HCT116 (cell line): ENCODE data around the gene LGALS12. TPM values are rescaled to one million over a fixed set of nuclear protein-coding genes. Genes with fewer than 3 reads are reported as not detected.

Experiments used
- ATAC-seq: fragments of 200-7000 bp; cut with Tn5 transposase; 2 replicates; pipeline ENCODE4 v1.9.1; 2020; ENCODE audit warnings: mild to moderate bottlenecking, moderate library complexity
- BruUV-seq: library from RNA; stranded (reverse); fragments of 400-500 nt; replicated peaks from 2 replicates; lab custom pipeline; 2021; lab: Mats Ljungman, UMichigan
- CTCF ChIA-PET: fragments of 300-600 bp; sonication (Branson Sonifier 250); formaldehyde crosslinking; loops from one replicate; lab custom pipeline; 2021; ENCODE audit warnings: antibody characterized with exemption; lab: Charles Lee
- POLR2A ChIA-PET: fragments of 300-600, 350-600 bp; sonication (Branson Sonifier 250); formaldehyde crosslinking; loops from one replicate; lab custom pipeline; 2021; ENCODE audit warnings: antibody characterized with exemption; lab: Charles Lee
- RAD21 ChIA-PET, 2 experiments: fragments of 300-600 bp; sonication (Branson Sonifier 250); formaldehyde crosslinking; loops; one replicate each; lab custom pipeline; 2023; ENCODE audit warnings: low total read pairs in 2 of 2; ENCODE audit not compliant: uncharacterized antibody in 2 of 2, unreplicated experiment in 2 of 2, low non-redundant PET in 1 of 2; lab: Charles Lee
- DNase-seq: peaks from one replicate; pipeline ENCODE4 v3.0.0-alpha.2; 2010; ENCODE audit warnings: low read depth, low spot score
- H2AFZ ChIP-seq: fragments of 200-600 bp; shearing (Covaris generic), sonication (generic); 2 replicates; pipeline ENCODE4 v1.6.1; 2017; ENCODE audit warnings: low read depth, mixed run types, mixed read lengths, antibody characterized with exemption, low read length; ENCODE audit not compliant: poor library complexity, severe bottlenecking
- H3K27ac ChIP-seq: 2 replicates; pipeline ENCODE4 v1.5.1; 2012; ENCODE audit warnings: low read depth, low read length
- H3K27me3 ChIP-seq: fragments of 200-600 bp; sonication (generic); 2 replicates; pipeline ENCODE4 v1.6.1; 2016; ENCODE audit warnings: mixed run types, low read length, mixed read lengths; ENCODE audit not compliant: insufficient read depth
- H3K36me3 ChIP-seq, 2 experiments: fragments of 200-500 bp in 1 of 2; fragments of 200-600 bp in 1 of 2; sonication (Bioruptor generic) in 1 of 2; sonication (generic) in 1 of 2; 2 replicates each; pipeline versions ENCODE4 v1.5.1 to v1.6.1; 2014 to 2016; ENCODE audit warnings: low read length in 2 of 2, inconsistent platforms in 1 of 2, mixed read lengths in 1 of 2, mixed run types in 1 of 2; ENCODE audit not compliant: insufficient read depth in 2 of 2, control insufficient read depth in 1 of 2
- H3K4me1 ChIP-seq, 2 experiments: fragments of 200-600 bp in 1 of 2; sonication (generic) in 1 of 2; 2 replicates each; pipeline versions ENCODE4 v1.5.1 to v1.6.1; 2012 to 2017; ENCODE audit warnings: low read length in 2 of 2, inconsistent platforms in 1 of 2, mild to moderate bottlenecking in 1 of 2, mixed read lengths in 1 of 2, mixed run types in 1 of 2, moderate library complexity in 1 of 2; ENCODE audit not compliant: insufficient read depth in 2 of 2, control insufficient read depth in 1 of 2
- H3K4me2 ChIP-seq: fragments of 200-600 bp; sonication (generic); 2 replicates; pipeline ENCODE4 v1.6.1; 2017; ENCODE audit warnings: mixed run types, low read length, mixed read lengths
- H3K4me3 ChIP-seq, 2 experiments: fragments of 200-600 bp in 1 of 2; sonication (generic) in 1 of 2; replicated peaks in 1 of 2; 2 replicates each; pipeline ENCODE4 v1.5.1; 2011 to 2016; ENCODE audit warnings: low read length in 2 of 2, control low read depth in 1 of 2, low read depth in 1 of 2, mild to moderate bottlenecking in 1 of 2, mixed read lengths in 1 of 2, mixed run types in 1 of 2
- H3K79me2 ChIP-seq: fragments of 200-600 bp; sonication (generic); 2 replicates; pipeline ENCODE4 v1.6.1; 2017; ENCODE audit warnings: mild to moderate bottlenecking, mixed run types, low read length, moderate library complexity, mixed read lengths; ENCODE audit not compliant: insufficient read depth
- H3K9ac ChIP-seq: fragments of 200-600 bp; sonication (generic); 2 replicates; pipeline ENCODE4 v1.6.1; 2016; ENCODE audit warnings: low read length, mixed read lengths
- H3K9me2 ChIP-seq: fragments of 200-600 bp; sonication (generic), shearing (Covaris generic); 2 replicates; pipeline ENCODE4 v1.6.1; 2017; ENCODE audit warnings: mixed run types, mild to moderate bottlenecking, moderate library complexity; ENCODE audit not compliant: insufficient read depth
- H3K9me3 ChIP-seq, 2 experiments: fragments of 200-500 bp in 1 of 2; fragments of 200-600 bp in 1 of 2; sonication (Bioruptor generic) in 1 of 2; sonication (generic) in 1 of 2; 2 replicates each; pipeline ENCODE4 v1.6.1; 2014 to 2017; ENCODE audit warnings: low read length in 2 of 2, mixed read lengths in 2 of 2, inconsistent platforms in 1 of 2, low read depth in 1 of 2, mild to moderate bottlenecking in 1 of 2, mixed run types in 1 of 2, moderate library complexity in 1 of 2; ENCODE audit not compliant: control insufficient read depth in 1 of 2, insufficient read depth in 1 of 2
- H4K20me1 ChIP-seq: fragments of 200-600 bp; sonication (generic), shearing (Covaris generic); 2 replicates; pipeline ENCODE4 v1.6.1; 2017; ENCODE audit warnings: mixed run types, mild to moderate bottlenecking, moderate library complexity; ENCODE audit not compliant: insufficient read depth
- ATF3 ChIP-seq: IDR thresholded peaks from 2 replicates; pipeline ENCODE4 v1.6.1; 2012
- CBX3 ChIP-seq: IDR thresholded peaks from 2 replicates; pipeline ENCODE4 v1.6.1; 2012; ENCODE audit warnings: low read depth
- CEBPB ChIP-seq: IDR thresholded peaks from 2 replicates; pipeline ENCODE4 v1.6.1; 2012; ENCODE audit warnings: low read depth
- EZH2 ChIP-seq: fragments of 200-600 bp; sonication (generic); IDR thresholded peaks from 2 replicates; pipeline ENCODE4 v1.6.1; 2017; ENCODE audit warnings: antibody characterized with exemption, mixed run types
- FOSL1 ChIP-seq: IDR thresholded peaks from 2 replicates; pipeline ENCODE4 v1.6.1; 2012; ENCODE audit warnings: low read depth
- JUND ChIP-seq: IDR thresholded peaks from 2 replicates; pipeline ENCODE4 v1.6.1; 2012
- POLR2A ChIP-seq: IDR thresholded peaks from 2 replicates; pipeline ENCODE4 v1.7.0; 2011; ENCODE audit warnings: borderline replicate concordance; ENCODE audit not compliant: insufficient read depth, insufficient read length; ENCODE audit errors: extremely low read depth
- RAD21 ChIP-seq: IDR thresholded peaks from 2 replicates; pipeline ENCODE4 v1.6.1; 2012; ENCODE audit warnings: low read depth, mild to moderate bottlenecking
- REST ChIP-seq: IDR thresholded peaks from 2 replicates; pipeline ENCODE4 v1.6.1; 2012; ENCODE audit warnings: low read depth
- ZBTB33 ChIP-seq: IDR thresholded peaks from 2 replicates; pipeline ENCODE4 v1.6.1; 2011; ENCODE audit warnings: mild to moderate bottlenecking, low read length, moderate library complexity; ENCODE audit not compliant: insufficient replicate concordance; ENCODE audit errors: extremely low read depth
- intact Hi-C: fragments of 100-400 bp; cut with micrococcal nuclease; formaldehyde crosslinking; loops from 2 replicates; pipeline ENCODE4 v1.10.0; 2022
- total RNA-seq: library from RNA; stranded (reverse); gene quantifications from one replicate; pipeline ENCODE4 v1.2.1, GENCODE V29; 2021; ENCODE audit not compliant: unreplicated experiment

Gene LGALS12
- total RNA-seq, 1 experiment from 2014 or later, result not detected

- Histone ChIP-seq H3K4me3 (no peak overlapping the region), H3K36me3 (no peaks in the 10 kb centered on the region), H4K20me1 (no peaks in the 10 kb centered on the region), H3K9me2 (no peaks in the 10 kb centered on the region), H3K4me1 (no peaks in the 10 kb centered on the region), H2AFZ (no peak overlapping the region), H3K79me2 (no peaks in the 10 kb centered on the region), H3K4me2 (no peak overlapping the region), H3K9ac (no peak overlapping the region), H3K27me3 (no peaks in the 10 kb centered on the region), H3K27ac (no peak overlapping the region), H3K9me3 (peaks cover 10 to 15% of the 10 kb centered on the region in 2 experiments; a peak in 3 of 4 replicates)
- no TSS peak for BruUV-seq
- ChIA-PET CTCF (no interaction called here), RAD21 (no interaction called here), POLR2A (no interaction called here)
- TF ChIP-seq RAD21 (no peak), EZH2 (no peak), CBX3 (peak; percentile 52; the same call in 1 of the 2 replicates), JUND (no peak)
- intact Hi-C loops, result loop anchor here (10.0 kb wide), 1 partner anchor 1215 kb away; no protein-coding TSS in a partner anchor
- DNase-seq (no peak), ATAC-seq (no peak)
Observed at GRCh38 chr11:63499874-63500273, 6.0 kb upstream of the LGALS12 start.

DNA sequence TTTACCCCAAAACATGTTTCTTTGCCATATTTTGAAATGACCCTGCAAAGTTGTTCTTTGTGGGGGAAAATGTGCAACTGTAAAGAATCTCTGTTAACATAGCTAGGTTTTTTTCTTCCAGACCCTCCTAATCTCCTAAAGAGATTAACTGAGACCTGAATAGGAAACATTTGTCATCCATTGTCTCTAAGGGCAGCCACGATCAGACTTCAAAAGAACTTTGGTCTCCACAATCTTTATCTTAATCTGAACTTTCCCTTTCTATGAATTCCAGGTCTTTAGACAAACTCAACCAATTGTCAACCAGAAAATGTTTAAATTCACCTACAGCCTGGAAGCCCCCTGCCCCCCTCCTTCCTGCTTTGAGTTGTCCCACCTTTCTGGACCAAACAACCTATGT is 4.6 kb upstream of the LGALS12 start:
- Histone ChIP-seq H3K9me3 (peaks cover 10 to 15% of the 10 kb centered on the region in 2 experiments; a peak in 3 of 4 replicates), H3K79me2 (no peaks in the 10 kb centered on the region), H3K9ac (no peak overlapping the region), H2AFZ (no peak overlapping the region), H3K9me2 (no peaks in the 10 kb centered on the region), H3K4me2 (no peak overlapping the region), H3K36me3 (no peaks in the 10 kb centered on the region), H3K27ac (no peak overlapping the region)
- CTCF ChIA-PET, result no interaction called here
- BruUV-seq, result no TSS peak
- intact Hi-C loops, result loop anchor here (10.0 kb wide), 1 partner anchor 1214 kb away; no protein-coding TSS in a partner anchor
- POLR2A ChIA-PET, result no interaction called here
- TF ChIP-seq FOSL1, result no peak
- TF ChIP-seq POLR2A, result no peak
- no peak for TF ChIP-seq ZBTB33
- TF ChIP-seq EZH2, result no peak
- TF ChIP-seq CEBPB, result no peak
- no peak for TF ChIP-seq ATF3
- no peak for TF ChIP-seq REST
- no peak for TF ChIP-seq CBX3
- TF ChIP-seq RAD21, result no peak
- TF ChIP-seq, all 23 proteins: peak for 0
- Histone ChIP-seq H4K20me1 (no peaks in the 10 kb centered on the region), H3K4me3 (no peak overlapping the region), H3K4me1 (no peaks in the 10 kb centered on the region), H3K27me3 (no peaks in the 10 kb centered on the region)
- DNase-seq (no peak), ATAC-seq (no peak)
- RAD21 ChIA-PET, result no interaction called here
